ENCODE measurements around the gene DEDD. TPM values are rescaled to one million over a fixed set of nuclear protein-coding genes. Genes with fewer than 3 reads are reported as not detected.

DEDD gene
- total and polyA plus RNA-seq, 2 experiments from 2014 or later = 22.8 to 35.3 TPM

DNA sequence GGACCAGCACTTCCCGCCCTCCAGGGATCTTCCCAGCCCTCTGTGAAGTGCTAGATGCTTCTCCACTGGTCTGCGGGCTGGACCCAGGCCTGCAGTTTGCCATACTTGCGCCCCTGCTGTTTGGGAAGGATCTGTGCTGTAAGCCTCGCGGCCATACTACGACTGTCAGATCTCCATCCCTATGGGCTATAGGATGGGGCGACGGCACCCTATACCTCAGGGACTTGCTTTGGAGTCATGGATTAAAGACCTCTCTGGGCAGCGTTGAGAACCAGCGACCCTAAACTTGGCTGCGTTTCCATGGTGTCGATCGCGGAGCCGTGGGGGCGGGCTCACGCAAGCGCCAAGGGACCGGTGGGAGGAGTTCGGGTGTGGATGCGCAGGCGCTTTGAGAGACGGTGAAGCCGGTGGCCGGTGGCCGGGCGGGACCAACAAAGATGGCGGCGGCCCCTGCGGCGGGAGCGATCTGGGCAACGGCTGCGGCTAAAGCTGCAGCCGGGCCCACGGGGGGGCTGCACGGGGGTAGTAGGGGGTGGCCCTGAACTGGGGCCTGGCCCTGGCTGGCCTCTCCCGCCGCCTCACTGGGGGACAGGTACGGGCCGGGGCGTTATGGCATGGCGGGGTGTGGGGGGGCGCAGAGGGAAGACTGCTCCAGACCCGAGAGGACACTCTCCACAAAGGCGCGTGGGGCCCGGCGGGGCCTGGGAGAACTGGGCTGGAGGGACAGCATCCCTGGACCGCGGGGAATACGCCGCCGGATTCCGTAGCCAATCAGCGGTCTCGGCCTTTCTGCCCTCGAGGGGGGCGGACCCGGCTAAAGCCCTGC, 26.8 kb upstream of the DEDD start, which contains the start of gene USP21:
Gene USP21, plus strand, starts transcription at position 414 of the 826 bp plus-strand sequence. CDS start 1,141 bp downstream, outside the sequence.
- Mint-ChIP-seq H3K4me1 (peaks cover 25% of the 10 kb centered on the region), H3K36me3 (ENCODE audit: low read depth) (peaks cover 42% of the 10 kb centered on the region), H3K27me3 (ENCODE audit: insufficient read depth, low read depth, poor library complexity) (peaks cover 14% of the 10 kb centered on the region), H3K27ac (peak within 1 kb of the TSS; percentile 76), H3K4me3 (peak within 1 kb of the TSS; percentile 84), H3K9me3 (no peaks in the 10 kb centered on the region)
- no peaks in the 10 kb centered on the region for H3K9me2 ChIP-seq (ENCODE audit: insufficient read depth)
- H3F3A ChIP-seq (replicated peaks; ENCODE audit: low read depth) = peaks cover 27% of the 10 kb centered on the region
- H3K4me3 ChIP-seq = peak within 1 kb of the TSS; percentile 85
- peak; percentile 98 for DNase-seq (ENCODE audit: low spot score)
- peak within 1 kb of the TSS; percentile 93 for H2AFZ ChIP-seq
- H3K27me3 ChIP-seq (ENCODE audit: insufficient read depth) = no peaks in the 10 kb centered on the region
- H3K4me1 ChIP-seq (ENCODE audit: insufficient read depth) = peaks cover 9% of the 10 kb centered on the region; the same call in 1 of the 2 replicates
- TF ChIP-seq, protein P1, sequence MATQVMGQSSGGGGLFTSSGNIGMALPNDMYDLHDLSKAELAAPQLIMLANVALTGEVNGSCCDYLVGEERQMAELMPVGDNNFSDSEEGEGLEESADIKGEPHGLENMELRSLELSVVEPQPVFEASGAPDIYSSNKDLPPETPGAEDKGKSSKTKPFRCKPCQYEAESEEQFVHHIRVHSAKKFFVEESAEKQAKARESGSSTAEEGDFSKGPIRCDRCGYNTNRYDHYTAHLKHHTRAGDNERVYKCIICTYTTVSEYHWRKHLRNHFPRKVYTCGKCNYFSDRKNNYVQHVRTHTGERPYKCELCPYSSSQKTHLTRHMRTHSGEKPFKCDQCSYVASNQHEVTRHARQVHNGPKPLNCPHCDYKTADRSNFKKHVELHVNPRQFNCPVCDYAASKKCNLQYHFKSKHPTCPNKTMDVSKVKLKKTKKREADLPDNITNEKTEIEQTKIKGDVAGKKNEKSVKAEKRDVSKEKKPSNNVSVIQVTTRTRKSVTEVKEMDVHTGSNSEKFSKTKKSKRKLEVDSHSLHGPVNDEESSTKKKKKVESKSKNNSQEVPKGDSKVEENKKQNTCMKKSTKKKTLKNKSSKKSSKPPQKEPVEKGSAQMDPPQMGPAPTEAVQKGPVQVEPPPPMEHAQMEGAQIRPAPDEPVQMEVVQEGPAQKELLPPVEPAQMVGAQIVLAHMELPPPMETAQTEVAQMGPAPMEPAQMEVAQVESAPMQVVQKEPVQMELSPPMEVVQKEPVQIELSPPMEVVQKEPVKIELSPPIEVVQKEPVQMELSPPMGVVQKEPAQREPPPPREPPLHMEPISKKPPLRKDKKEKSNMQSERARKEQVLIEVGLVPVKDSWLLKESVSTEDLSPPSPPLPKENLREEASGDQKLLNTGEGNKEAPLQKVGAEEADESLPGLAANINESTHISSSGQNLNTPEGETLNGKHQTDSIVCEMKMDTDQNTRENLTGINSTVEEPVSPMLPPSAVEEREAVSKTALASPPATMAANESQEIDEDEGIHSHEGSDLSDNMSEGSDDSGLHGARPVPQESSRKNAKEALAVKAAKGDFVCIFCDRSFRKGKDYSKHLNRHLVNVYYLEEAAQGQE (IDR thresholded peaks at IDR 0.05; ENCODE audit: unreplicated experiment) = no peak
- TF ChIP-seq, protein P2, sequence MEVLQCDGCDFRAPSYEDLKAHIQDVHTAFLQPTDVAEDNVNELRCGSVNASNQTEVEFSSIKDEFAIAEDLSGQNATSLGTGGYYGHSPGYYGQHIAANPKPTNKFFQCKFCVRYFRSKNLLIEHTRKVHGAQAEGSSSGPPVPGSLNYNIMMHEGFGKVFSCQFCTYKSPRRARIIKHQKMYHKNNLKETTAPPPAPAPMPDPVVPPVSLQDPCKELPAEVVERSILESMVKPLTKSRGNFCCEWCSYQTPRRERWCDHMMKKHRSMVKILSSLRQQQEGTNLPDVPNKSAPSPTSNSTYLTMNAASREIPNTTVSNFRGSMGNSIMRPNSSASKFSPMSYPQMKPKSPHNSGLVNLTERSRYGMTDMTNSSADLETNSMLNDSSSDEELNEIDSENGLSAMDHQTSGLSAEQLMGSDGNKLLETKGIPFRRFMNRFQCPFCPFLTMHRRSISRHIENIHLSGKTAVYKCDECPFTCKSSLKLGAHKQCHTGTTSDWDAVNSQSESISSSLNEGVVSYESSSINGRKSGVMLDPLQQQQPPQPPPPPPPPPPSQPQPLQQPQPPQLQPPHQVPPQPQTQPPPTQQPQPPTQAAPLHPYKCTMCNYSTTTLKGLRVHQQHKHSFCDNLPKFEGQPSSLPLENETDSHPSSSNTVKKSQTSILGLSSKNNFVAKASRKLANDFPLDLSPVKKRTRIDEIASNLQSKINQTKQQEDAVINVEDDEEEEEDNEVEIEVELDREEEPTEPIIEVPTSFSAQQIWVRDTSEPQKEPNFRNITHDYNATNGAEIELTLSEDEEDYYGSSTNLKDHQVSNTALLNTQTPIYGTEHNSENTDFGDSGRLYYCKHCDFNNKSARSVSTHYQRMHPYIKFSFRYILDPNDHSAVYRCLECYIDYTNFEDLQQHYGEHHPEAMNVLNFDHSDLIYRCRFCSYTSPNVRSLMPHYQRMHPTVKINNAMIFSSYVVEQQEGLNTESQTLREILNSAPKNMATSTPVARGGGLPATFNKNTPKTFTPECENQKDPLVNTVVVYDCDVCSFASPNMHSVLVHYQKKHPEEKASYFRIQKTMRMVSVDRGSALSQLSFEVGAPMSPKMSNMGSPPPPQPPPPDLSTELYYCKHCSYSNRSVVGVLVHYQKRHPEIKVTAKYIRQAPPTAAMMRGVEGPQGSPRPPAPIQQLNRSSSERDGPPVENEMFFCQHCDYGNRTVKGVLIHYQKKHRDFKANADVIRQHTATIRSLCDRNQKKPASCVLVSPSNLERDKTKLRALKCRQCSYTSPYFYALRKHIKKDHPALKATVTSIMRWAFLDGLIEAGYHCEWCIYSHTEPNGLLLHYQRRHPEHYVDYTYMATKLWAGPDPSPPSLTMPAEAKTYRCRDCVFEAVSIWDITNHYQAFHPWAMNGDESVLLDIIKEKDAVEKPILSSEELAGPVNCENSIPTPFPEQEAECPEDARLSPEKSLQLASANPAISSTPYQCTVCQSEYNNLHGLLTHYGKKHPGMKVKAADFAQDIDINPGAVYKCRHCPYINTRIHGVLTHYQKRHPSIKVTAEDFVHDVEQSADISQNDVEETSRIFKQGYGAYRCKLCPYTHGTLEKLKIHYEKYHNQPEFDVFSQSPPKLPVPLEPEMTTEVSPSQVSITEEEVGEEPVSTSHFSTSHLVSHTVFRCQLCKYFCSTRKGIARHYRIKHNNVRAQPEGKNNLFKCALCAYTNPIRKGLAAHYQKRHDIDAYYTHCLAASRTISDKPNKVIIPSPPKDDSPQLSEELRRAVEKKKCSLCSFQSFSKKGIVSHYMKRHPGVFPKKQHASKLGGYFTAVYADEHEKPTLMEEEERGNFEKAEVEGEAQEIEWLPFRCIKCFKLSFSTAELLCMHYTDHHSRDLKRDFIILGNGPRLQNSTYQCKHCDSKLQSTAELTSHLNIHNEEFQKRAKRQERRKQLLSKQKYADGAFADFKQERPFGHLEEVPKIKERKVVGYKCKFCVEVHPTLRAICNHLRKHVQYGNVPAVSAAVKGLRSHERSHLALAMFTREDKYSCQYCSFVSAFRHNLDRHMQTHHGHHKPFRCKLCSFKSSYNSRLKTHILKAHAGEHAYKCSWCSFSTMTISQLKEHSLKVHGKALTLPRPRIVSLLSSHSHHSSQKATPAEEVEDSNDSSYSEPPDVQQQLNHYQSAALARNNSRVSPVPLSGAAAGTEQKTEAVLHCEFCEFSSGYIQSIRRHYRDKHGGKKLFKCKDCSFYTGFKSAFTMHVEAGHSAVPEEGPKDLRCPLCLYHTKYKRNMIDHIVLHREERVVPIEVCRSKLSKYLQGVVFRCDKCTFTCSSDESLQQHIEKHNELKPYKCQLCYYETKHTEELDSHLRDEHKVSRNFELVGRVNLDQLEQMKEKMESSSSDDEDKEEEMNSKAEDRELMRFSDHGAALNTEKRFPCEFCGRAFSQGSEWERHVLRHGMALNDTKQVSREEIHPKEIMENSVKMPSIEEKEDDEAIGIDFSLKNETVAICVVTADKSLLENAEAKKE (CRISPR knock-in tag; IDR thresholded peaks at IDR 0.05) = no peak
- TF ChIP-seq ZNF114 (CRISPR knock-in tag; IDR thresholded peaks at IDR 0.05) (no peak), POLR2AphosphoS5 (IDR thresholded peaks at IDR 0.05; ENCODE audit: low read depth) (peak; percentile 80), JUNB (IDR thresholded peaks at IDR 0.05; ENCODE audit: unreplicated experiment) (no peak), ZNF331 (CRISPR knock-in tag; IDR thresholded peaks at IDR 0.05; ENCODE audit: low read depth) (no peak), EZH2 (IDR thresholded peaks at IDR 0.05; ENCODE audit: low read depth, unreplicated experiment) (no peak), EZH2phosphoT487 (IDR thresholded peaks at IDR 0.05; ENCODE audit: unreplicated experiment) (no peak), NANOG (IDR thresholded peaks at IDR 0.05; ENCODE audit: borderline replicate concordance) (no peak), CREB1 (CRISPR knock-in tag; IDR thresholded peaks at IDR 0.05; ENCODE audit: low read depth) (no peak), STAT1 (IDR thresholded peaks at IDR 0.05; ENCODE audit: unreplicated experiment) (no peak)
- TF ChIP-seq, protein P3, sequence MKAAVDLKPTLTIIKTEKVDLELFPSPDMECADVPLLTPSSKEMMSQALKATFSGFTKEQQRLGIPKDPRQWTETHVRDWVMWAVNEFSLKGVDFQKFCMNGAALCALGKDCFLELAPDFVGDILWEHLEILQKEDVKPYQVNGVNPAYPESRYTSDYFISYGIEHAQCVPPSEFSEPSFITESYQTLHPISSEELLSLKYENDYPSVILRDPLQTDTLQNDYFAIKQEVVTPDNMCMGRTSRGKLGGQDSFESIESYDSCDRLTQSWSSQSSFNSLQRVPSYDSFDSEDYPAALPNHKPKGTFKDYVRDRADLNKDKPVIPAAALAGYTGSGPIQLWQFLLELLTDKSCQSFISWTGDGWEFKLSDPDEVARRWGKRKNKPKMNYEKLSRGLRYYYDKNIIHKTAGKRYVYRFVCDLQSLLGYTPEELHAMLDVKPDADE (IDR thresholded peaks at IDR 0.05) = peak; percentile 60; the same call in 1 of the 2 replicates
- TF ChIP-seq, protein P4, sequence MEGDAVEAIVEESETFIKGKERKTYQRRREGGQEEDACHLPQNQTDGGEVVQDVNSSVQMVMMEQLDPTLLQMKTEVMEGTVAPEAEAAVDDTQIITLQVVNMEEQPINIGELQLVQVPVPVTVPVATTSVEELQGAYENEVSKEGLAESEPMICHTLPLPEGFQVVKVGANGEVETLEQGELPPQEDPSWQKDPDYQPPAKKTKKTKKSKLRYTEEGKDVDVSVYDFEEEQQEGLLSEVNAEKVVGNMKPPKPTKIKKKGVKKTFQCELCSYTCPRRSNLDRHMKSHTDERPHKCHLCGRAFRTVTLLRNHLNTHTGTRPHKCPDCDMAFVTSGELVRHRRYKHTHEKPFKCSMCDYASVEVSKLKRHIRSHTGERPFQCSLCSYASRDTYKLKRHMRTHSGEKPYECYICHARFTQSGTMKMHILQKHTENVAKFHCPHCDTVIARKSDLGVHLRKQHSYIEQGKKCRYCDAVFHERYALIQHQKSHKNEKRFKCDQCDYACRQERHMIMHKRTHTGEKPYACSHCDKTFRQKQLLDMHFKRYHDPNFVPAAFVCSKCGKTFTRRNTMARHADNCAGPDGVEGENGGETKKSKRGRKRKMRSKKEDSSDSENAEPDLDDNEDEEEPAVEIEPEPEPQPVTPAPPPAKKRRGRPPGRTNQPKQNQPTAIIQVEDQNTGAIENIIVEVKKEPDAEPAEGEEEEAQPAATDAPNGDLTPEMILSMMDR (conservative IDR thresholded peaks at IDR 0.05; ENCODE audit: low read depth in 2 of 2) = peak in 1 of 2 experiments; percentile 18; a peak in 1 of 4 replicates
- peak; percentile 88 for ATAC-seq
- peak within 1 kb of the TSS; percentile 43 for H3K27ac ChIP-seq (ENCODE audit: low read depth)
- H4K20me1 ChIP-seq (replicated peaks; ENCODE audit: insufficient read depth) = no peaks in the 10 kb centered on the region
- peak within 1 kb of the TSS; percentile 96 for H3K4me2 ChIP-seq
- no peaks in the 10 kb centered on the region; the same call in none of the 2 replicates for H3K36me3 ChIP-seq (ENCODE audit: insufficient read depth)
- H3K79me2 ChIP-seq (replicated peaks; ENCODE audit: insufficient read depth) = peaks cover 14% of the 10 kb centered on the region; the same call in 1 of the 2 replicates
